ENCODE data around the gene TYW1B. TPM values are rescaled to one million over a fixed set of nuclear protein-coding genes. Genes with fewer than 3 reads are reported as not detected.
A peak's percentile ranks its signal among the peaks of the same experiment; 100 is the strongest.
"Not testable (repeated sequence)": the region's sequence is repeated elsewhere in the genome, so short reads cannot be mapped to it uniquely, and the experiment has no call there.

TYW1B gene
- total RNA-seq, 1 experiment from 2014 or later, result 3.9 TPM

- H3K79me2 ChIP-seq (ENCODE audit: low read length); H3K9me3 ChIP-seq (ENCODE audit: low read length); H3K9me2 ChIP-seq (replicated peaks; ENCODE audit: low read length); H3K9ac ChIP-seq (ENCODE audit: low read length); H4K20me1 ChIP-seq (ENCODE audit: low read length); H3K4me2 ChIP-seq (ENCODE audit: low read length); BruUV-seq (replicated peaks); CTCF ChIA-PET; POLR2A ChIA-PET (ENCODE audit: unreplicated experiment); H2AFZ ChIP-seq (ENCODE audit: low read length); H3K36me3 ChIP-seq (ENCODE audit: low read depth, low read length); intact Hi-C loops (cut with micrococcal nuclease); H3F3A ChIP-seq (ENCODE audit: low read length, unreplicated experiment); H3K4me1 ChIP-seq (ENCODE audit: insufficient read depth, low read length); ATAC-seq; H3K27me3 ChIP-seq (ENCODE audit: low read length); H3K4me3 ChIP-seq (ENCODE audit: low read length); H3K27ac ChIP-seq (ENCODE audit: low read length): not testable (repeated sequence)
- peak; percentile 33 for DNase-seq
These were observed 10.3 kb downstream of the TYW1B start for GRCh38 chr7:72817661-72818060.

GRCh38 chr7:72816370-72817157 is 11.4 kb downstream of the TYW1B start:
- H3K9me3 ChIP-seq (ENCODE audit: low read length); H4K20me1 ChIP-seq (ENCODE audit: low read length); H2AFZ ChIP-seq (ENCODE audit: low read length); H3K4me2 ChIP-seq (ENCODE audit: low read length); DNase-seq; H3F3A ChIP-seq (ENCODE audit: low read length, unreplicated experiment); H3K4me1 ChIP-seq (ENCODE audit: insufficient read depth, low read length); H3K9ac ChIP-seq (ENCODE audit: low read length); H3K4me3 ChIP-seq (ENCODE audit: low read length); H3K79me2 ChIP-seq (ENCODE audit: low read length); H3K27me3 ChIP-seq (ENCODE audit: low read length); H3K27ac ChIP-seq (ENCODE audit: low read length); BruUV-seq (replicated peaks); CTCF ChIA-PET; H3K9me2 ChIP-seq (replicated peaks; ENCODE audit: low read length); intact Hi-C loops (cut with micrococcal nuclease); H3K36me3 ChIP-seq (ENCODE audit: low read depth, low read length); POLR2A ChIA-PET (ENCODE audit: unreplicated experiment): not testable (repeated sequence)
- ATAC-seq, result 0 out of 2 replicates have a peak, but pooled peaks have one; percentile 22

- H3K4me2 ChIP-seq (ENCODE audit: low read length); POLR2A ChIA-PET (ENCODE audit: unreplicated experiment): not testable (repeated sequence)
These were observed 17.6 kb downstream of the TYW1B start for GRCh38 chr7:72810437-72810836.

GRCh38 chr7:72808511-72808910 is 19.5 kb downstream of the TYW1B start:
- ATAC-seq; H3K9me3 ChIP-seq (ENCODE audit: low read length); intact Hi-C loops (cut with micrococcal nuclease); H3K27ac ChIP-seq (ENCODE audit: low read length); POLR2A ChIA-PET (ENCODE audit: unreplicated experiment); H3K9me2 ChIP-seq (replicated peaks; ENCODE audit: low read length); H3K36me3 ChIP-seq (ENCODE audit: low read depth, low read length); H4K20me1 ChIP-seq (ENCODE audit: low read length); H3F3A ChIP-seq (ENCODE audit: low read length, unreplicated experiment); H3K79me2 ChIP-seq (ENCODE audit: low read length); H3K27me3 ChIP-seq (ENCODE audit: low read length); H2AFZ ChIP-seq (ENCODE audit: low read length); BruUV-seq (replicated peaks); H3K9ac ChIP-seq (ENCODE audit: low read length); H3K4me2 ChIP-seq (ENCODE audit: low read length); H3K4me3 ChIP-seq (ENCODE audit: low read length); DNase-seq; H3K4me1 ChIP-seq (ENCODE audit: insufficient read depth, low read length); CTCF ChIA-PET: not testable (repeated sequence)

More at GRCh38 chr7:72810437-72810836, 17.6 kb downstream of the TYW1B start:
- H3K9ac ChIP-seq (ENCODE audit: low read length); H2AFZ ChIP-seq (ENCODE audit: low read length); H3K9me3 ChIP-seq (ENCODE audit: low read length); H3K27ac ChIP-seq (ENCODE audit: low read length); H3K9me2 ChIP-seq (replicated peaks; ENCODE audit: low read length); intact Hi-C loops (cut with micrococcal nuclease); ATAC-seq; H4K20me1 ChIP-seq (ENCODE audit: low read length); H3F3A ChIP-seq (ENCODE audit: low read length, unreplicated experiment); H3K4me3 ChIP-seq (ENCODE audit: low read length); H3K27me3 ChIP-seq (ENCODE audit: low read length); H3K4me1 ChIP-seq (ENCODE audit: insufficient read depth, low read length); H3K79me2 ChIP-seq (ENCODE audit: low read length); DNase-seq; BruUV-seq (replicated peaks); H3K36me3 ChIP-seq (ENCODE audit: low read depth, low read length); CTCF ChIA-PET: not testable (repeated sequence)

GRCh38 chr7:72806851-72807250 is 21.1 kb downstream of the TYW1B start:
- H3K9me3 ChIP-seq (ENCODE audit: low read length); H3F3A ChIP-seq (ENCODE audit: low read length, unreplicated experiment); H3K36me3 ChIP-seq (ENCODE audit: low read depth, low read length); H3K27ac ChIP-seq (ENCODE audit: low read length); CTCF ChIA-PET; ATAC-seq; H3K9me2 ChIP-seq (replicated peaks; ENCODE audit: low read length); DNase-seq; intact Hi-C loops (cut with micrococcal nuclease); H3K4me1 ChIP-seq (ENCODE audit: insufficient read depth, low read length); H3K4me3 ChIP-seq (ENCODE audit: low read length); BruUV-seq (replicated peaks); H3K27me3 ChIP-seq (ENCODE audit: low read length); POLR2A ChIA-PET (ENCODE audit: unreplicated experiment); H3K4me2 ChIP-seq (ENCODE audit: low read length); H2AFZ ChIP-seq (ENCODE audit: low read length); H4K20me1 ChIP-seq (ENCODE audit: low read length); H3K9ac ChIP-seq (ENCODE audit: low read length); H3K79me2 ChIP-seq (ENCODE audit: low read length): not testable (repeated sequence)

Data from PC-3 (cell line).